ENCODE data around the gene ABCB9.

DNA sequence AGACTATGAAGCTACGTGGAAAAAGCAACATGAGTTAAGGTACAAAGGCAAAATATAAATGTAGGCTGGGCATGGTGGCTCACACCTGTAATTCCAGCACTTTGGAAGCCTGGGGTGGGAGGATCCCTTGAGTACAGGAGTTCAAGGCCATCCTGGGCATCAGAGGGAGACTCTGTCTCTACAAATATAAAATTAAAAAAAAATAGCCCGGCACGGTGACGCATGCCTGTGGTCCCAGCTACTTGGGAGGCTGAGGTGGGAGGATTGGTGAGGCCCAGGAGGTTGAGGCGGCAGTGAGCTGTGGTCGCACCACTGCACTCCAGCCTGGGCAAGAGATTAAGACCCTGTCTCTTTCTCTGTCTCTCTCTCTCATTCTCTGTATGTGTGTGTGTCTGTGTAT is 66.4 kb downstream of the ABCB9 start:
- TF ChIP-seq, protein P1, sequence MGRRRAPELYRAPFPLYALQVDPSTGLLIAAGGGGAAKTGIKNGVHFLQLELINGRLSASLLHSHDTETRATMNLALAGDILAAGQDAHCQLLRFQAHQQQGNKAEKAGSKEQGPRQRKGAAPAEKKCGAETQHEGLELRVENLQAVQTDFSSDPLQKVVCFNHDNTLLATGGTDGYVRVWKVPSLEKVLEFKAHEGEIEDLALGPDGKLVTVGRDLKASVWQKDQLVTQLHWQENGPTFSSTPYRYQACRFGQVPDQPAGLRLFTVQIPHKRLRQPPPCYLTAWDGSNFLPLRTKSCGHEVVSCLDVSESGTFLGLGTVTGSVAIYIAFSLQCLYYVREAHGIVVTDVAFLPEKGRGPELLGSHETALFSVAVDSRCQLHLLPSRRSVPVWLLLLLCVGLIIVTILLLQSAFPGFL (CRISPR knock-in tag; IDR thresholded peaks at IDR 0.05; ENCODE audit: borderline replicate concordance), result no peak
- TF ChIP-seq, protein P2, sequence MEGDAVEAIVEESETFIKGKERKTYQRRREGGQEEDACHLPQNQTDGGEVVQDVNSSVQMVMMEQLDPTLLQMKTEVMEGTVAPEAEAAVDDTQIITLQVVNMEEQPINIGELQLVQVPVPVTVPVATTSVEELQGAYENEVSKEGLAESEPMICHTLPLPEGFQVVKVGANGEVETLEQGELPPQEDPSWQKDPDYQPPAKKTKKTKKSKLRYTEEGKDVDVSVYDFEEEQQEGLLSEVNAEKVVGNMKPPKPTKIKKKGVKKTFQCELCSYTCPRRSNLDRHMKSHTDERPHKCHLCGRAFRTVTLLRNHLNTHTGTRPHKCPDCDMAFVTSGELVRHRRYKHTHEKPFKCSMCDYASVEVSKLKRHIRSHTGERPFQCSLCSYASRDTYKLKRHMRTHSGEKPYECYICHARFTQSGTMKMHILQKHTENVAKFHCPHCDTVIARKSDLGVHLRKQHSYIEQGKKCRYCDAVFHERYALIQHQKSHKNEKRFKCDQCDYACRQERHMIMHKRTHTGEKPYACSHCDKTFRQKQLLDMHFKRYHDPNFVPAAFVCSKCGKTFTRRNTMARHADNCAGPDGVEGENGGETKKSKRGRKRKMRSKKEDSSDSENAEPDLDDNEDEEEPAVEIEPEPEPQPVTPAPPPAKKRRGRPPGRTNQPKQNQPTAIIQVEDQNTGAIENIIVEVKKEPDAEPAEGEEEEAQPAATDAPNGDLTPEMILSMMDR (IDR thresholded peaks at IDR 0.05), result no peak
- no peak for TF ChIP-seq NR2C2 (CRISPR knock-in tag; IDR thresholded peaks at IDR 0.05)
- TF ChIP-seq, protein P3, sequence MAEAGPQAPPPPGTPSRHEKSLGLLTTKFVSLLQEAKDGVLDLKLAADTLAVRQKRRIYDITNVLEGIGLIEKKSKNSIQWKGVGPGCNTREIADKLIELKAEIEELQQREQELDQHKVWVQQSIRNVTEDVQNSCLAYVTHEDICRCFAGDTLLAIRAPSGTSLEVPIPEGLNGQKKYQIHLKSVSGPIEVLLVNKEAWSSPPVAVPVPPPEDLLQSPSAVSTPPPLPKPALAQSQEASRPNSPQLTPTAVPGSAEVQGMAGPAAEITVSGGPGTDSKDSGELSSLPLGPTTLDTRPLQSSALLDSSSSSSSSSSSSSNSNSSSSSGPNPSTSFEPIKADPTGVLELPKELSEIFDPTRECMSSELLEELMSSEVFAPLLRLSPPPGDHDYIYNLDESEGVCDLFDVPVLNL (CRISPR knock-in tag; IDR thresholded peaks at IDR 0.05; ENCODE audit: borderline replicate concordance, low read depth), result no peak
- TF ChIP-seq ATF3 (CRISPR knock-in tag; conservative IDR thresholded peaks at IDR 0.05), result no peak
- TF ChIP-seq CREM (CRISPR knock-in tag; IDR thresholded peaks at IDR 0.05), result no peak
- no peak for TF ChIP-seq PRDM15 (CRISPR knock-in tag; IDR thresholded peaks at IDR 0.05)
- no peak for TF ChIP-seq CBFB (CRISPR knock-in tag; IDR thresholded peaks at IDR 0.05; ENCODE audit: low read depth)
- no peak for TF ChIP-seq TCF7 (CRISPR knock-in tag; IDR thresholded peaks at IDR 0.05; ENCODE audit: low read depth)
- TF ChIP-seq NR3C1 (CRISPR knock-in tag; conservative IDR thresholded peaks at IDR 0.05; ENCODE audit: low read depth), result no peak
- no peak for TF ChIP-seq USF1 (CRISPR knock-in tag; IDR thresholded peaks at IDR 0.05)
- no peak for TF ChIP-seq ETV6 (CRISPR knock-in tag; IDR thresholded peaks at IDR 0.05)
